CD14-positive monocyte (primary cell): ENCODE results near the gene CTTNBP2. TPM values are rescaled to one million over a fixed set of nuclear protein-coding genes. Genes with fewer than 3 reads are reported as not detected.

Source experiments
- DNase-seq, 3 donors: peaks; one replicate each; pipeline ENCODE4 v3.0.0-alpha.2; 2011 to 2022
- H2AFZ ChIP-seq: 2 replicates; pipeline ENCODE4 v1.6.0; 2012; ENCODE audit warnings: mild to moderate bottlenecking, low read depth, low read length, inconsistent platforms; ENCODE audit not compliant: insufficient read depth, poor library complexity, severe bottlenecking
- H3K27ac ChIP-seq, 2 donors: 1 replicate in 1 of 2; 2 replicates in 1 of 2; pipeline ENCODE4 v1.5.1; 2012 to 2013; ENCODE audit warnings: low read length in 2 of 2, control low read depth in 1 of 2, inconsistent platforms in 1 of 2, low read depth in 1 of 2, mild to moderate bottlenecking in 1 of 2
- H3K27me3 ChIP-seq, 2 donors: one replicate each; pipeline versions ENCODE4 v1.6.0 to v1.6.1; 2011 to 2013; ENCODE audit warnings: low read length in 2 of 2; ENCODE audit not compliant: control insufficient read depth in 2 of 2, insufficient read depth in 2 of 2
- H3K36me3 ChIP-seq, 2 donors: replicated peaks in 1 of 2; 1 replicate in 1 of 2; 2 replicates in 1 of 2; pipeline versions ENCODE4 v1.5.1 to v1.6.1; 2012 to 2013; ENCODE audit warnings: low read length in 2 of 2, control low read depth in 1 of 2, inconsistent platforms in 1 of 2, mild to moderate bottlenecking in 1 of 2; ENCODE audit not compliant: insufficient read depth in 2 of 2, control insufficient read depth in 1 of 2
- H3K4me1 ChIP-seq, 2 donors: 1 replicate in 1 of 2; 2 replicates in 1 of 2; pipeline versions ENCODE4 v1.5.1 to v1.6.1; 2012 to 2013; ENCODE audit warnings: low read length in 2 of 2, control low read depth in 1 of 2, inconsistent platforms in 1 of 2, mild to moderate bottlenecking in 1 of 2, moderate library complexity in 1 of 2; ENCODE audit not compliant: insufficient read depth in 2 of 2, control insufficient read depth in 1 of 2
- H3K4me2 ChIP-seq: replicated peaks from 2 replicates; pipeline ENCODE3; 2012; ENCODE audit warnings: low read length, moderate library complexity, mild to moderate bottlenecking; ENCODE audit not compliant: poor library complexity, severe bottlenecking; ENCODE audit errors: extremely low read depth
- H3K4me3 ChIP-seq, 3 experiments: fragments of 200-600 bp in 1 of 3; sonication (generic) in 1 of 3; replicated peaks in 1 of 3; 1 replicate in 2 of 3; 2 replicates in 1 of 3; pipeline ENCODE4 v1.5.1; 2011 to 2013; ENCODE audit warnings: low read length in 3 of 3, mild to moderate bottlenecking in 3 of 3, control low read depth in 2 of 3, low read depth in 2 of 3, inconsistent platforms in 1 of 3, moderate library complexity in 1 of 3
- H3K79me2 ChIP-seq: 2 replicates; pipeline ENCODE4 v1.6.0; 2012; ENCODE audit warnings: mild to moderate bottlenecking, control low read depth, inconsistent platforms, low read length, moderate library complexity; ENCODE audit not compliant: insufficient read depth
- H3K9ac ChIP-seq: 2 replicates; pipeline ENCODE4 v1.6.0; 2017; ENCODE audit warnings: low read length, mild to moderate bottlenecking; ENCODE audit not compliant: insufficient read depth, poor library complexity, severe bottlenecking
- H3K9me3 ChIP-seq, 2 donors: replicated peaks in 1 of 2; 1 replicate in 1 of 2; 2 replicates in 1 of 2; pipeline versions ENCODE4 v1.5.1 to v1.6.1; 2012 to 2013; ENCODE audit warnings: low read length in 2 of 2, control low read depth in 1 of 2; ENCODE audit not compliant: control insufficient read depth in 1 of 2, insufficient read depth in 1 of 2
- H4K20me1 ChIP-seq: 2 replicates; pipeline ENCODE4 v1.6.0; 2012; ENCODE audit warnings: mild to moderate bottlenecking, low read length, control low read depth, moderate library complexity; ENCODE audit not compliant: insufficient read depth
- H3K27ac Mint-ChIP-seq, 7 donors: one replicate each; pipeline ENCODE4 v1.8.0; 2020; ENCODE audit warnings: mild to moderate bottlenecking in 7 of 7, mixed read lengths in 7 of 7, moderate library complexity in 6 of 7, inconsistent platforms in 2 of 7
- H3K27me3 Mint-ChIP-seq, 3 donors: one replicate each; pipeline ENCODE4 v1.8.0; 2021 to 2022; ENCODE audit warnings: low read depth in 3 of 3, mild to moderate bottlenecking in 3 of 3, mixed read lengths in 3 of 3, moderate library complexity in 3 of 3, inconsistent platforms in 1 of 3
- H3K36me3 Mint-ChIP-seq, 2 donors: one replicate each; pipeline ENCODE4 v1.8.0; 2020; ENCODE audit warnings: mixed read lengths in 2 of 2, inconsistent platforms in 1 of 2, mild to moderate bottlenecking in 1 of 2
- H3K4me1 Mint-ChIP-seq: one replicate; pipeline ENCODE4 v1.8.0; 2020; ENCODE audit warnings: mild to moderate bottlenecking, mixed read lengths
- H3K4me3 Mint-ChIP-seq, 2 donors: one replicate each; pipeline ENCODE4 v1.8.0; 2020; ENCODE audit warnings: mild to moderate bottlenecking in 2 of 2, mixed read lengths in 2 of 2, moderate library complexity in 1 of 2
- H3K9me3 Mint-ChIP-seq, 7 donors: one replicate each; pipeline ENCODE4 v1.8.0; 2020 to 2022; ENCODE audit warnings: mixed read lengths in 7 of 7, mild to moderate bottlenecking in 6 of 7, moderate library complexity in 6 of 7, inconsistent platforms in 2 of 7
- CTCF ChIP-seq: fragments of 200-600 bp; IDR thresholded peaks from one replicate; pipeline ENCODE4 v1.8.0; 2022; ENCODE audit warnings: antibody characterized with exemption, mild to moderate bottlenecking
- WGBS: methylation state at CpG from one replicate; pipeline ENCODE4 v1.1.5; 2013; ENCODE audit warnings: missing lambda C conversion rate; ENCODE audit not compliant: insufficient coverage; 5-methylcytosine and 5-hydroxymethylcytosine counted together
- intact Hi-C, 2 donors: fragments of 100-400 bp; cut with micrococcal nuclease; formaldehyde crosslinking; loops; one replicate each; pipeline versions ENCODE4 v1.15.0 to v1.15.1; 2023
- polyA plus RNA-seq, 3 donors: library from polyadenylated mRNA; depleted of rRNA in 1 of 3; unstranded in 2 of 3; stranded (reverse) in 1 of 3; fragments of 300-500 nt in 2 of 3; fragments of >200 nt in 1 of 3; fragmentation: Illumina TruSeq in 2 of 3; gene quantifications; 1 replicate in 2 of 3; 2 replicates in 1 of 3; pipeline ENCODE4 v1.2.3, GENCODE V29; 2012 to 2021

Gene CTTNBP2
- polyA plus RNA-seq, 3 donors, result 0.38 to 1.4 TPM; not detected in 1

DNA sequence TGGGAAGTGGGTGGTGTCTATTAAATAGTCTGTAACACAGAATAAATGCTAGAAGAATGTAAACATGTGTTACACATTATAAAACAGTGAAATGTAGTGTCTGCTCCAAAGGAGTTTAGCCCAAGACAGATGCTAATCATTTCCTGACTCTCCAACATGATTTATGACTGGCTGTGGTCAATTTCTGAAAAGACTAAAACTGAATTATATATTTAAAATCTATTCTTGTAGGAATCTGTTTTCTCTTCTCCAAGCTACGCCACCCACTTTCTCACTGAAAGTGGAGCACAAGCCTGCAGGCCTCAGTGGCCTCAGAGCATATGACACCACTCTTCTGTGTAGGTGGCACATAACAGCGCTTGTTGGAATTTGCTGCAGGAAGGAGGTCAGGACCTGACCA, 44.4 kb downstream of the CTTNBP2 start:
- Histone ChIP-seq H3K4me3 (no peak overlapping the region), H3K27me3 (no peaks in the 10 kb centered on the region), H3K9ac (no peak overlapping the region), H3K27ac (no peak overlapping the region), H3K9me3 (no peaks in the 10 kb centered on the region), H3K79me2 (no peaks in the 10 kb centered on the region), H3K36me3 (no peaks in the 10 kb centered on the region), H3K4me2 (no peak overlapping the region), H3K4me1 (peaks cover 0 to 4% of the 10 kb centered on the region in 2 donors), H4K20me1 (no peaks in the 10 kb centered on the region), H2AFZ (no peak overlapping the region)
- Mint-ChIP-seq H3K4me1 (no peaks in the 10 kb centered on the region), H3K27me3 (peaks cover 1 to 3% (median 2%) of the 10 kb centered on the region in 3 donors), H3K27ac (no peak overlapping the region), H3K4me3 (no peak overlapping the region), H3K36me3 (no peaks in the 10 kb centered on the region), H3K9me3 (peaks cover 0 to 8% (median 0%) of the 10 kb centered on the region in 7 donors)
- 80% methylated on average over 1 of the region's 2 CpGs for WGBS
- intact Hi-C loops, result no loop called here
- no peak for TF ChIP-seq CTCF
- DNase-seq, result no peak

DNA sequence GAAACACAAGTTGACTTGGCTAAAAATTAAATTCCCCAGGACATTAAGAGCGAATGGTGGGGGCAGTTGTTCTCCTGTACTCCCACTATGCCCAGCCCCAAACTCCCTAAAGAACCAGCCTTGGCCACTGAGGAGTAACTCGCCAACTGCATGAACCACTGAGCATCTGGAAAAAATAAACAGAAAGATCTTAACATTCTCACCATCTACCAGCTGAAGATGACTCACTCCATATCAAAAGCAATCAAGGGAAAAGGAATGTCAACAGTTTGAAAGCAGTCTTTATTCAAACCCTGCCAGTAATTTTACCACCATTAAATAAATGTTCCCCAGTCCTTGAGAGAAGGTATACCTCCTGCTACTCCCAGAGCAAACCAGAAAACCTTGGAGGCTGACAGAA, 45.4 kb downstream of the CTTNBP2 start:
- no peak for DNase-seq
- Histone ChIP-seq H3K27ac (no peak overlapping the region), H3K4me3 (no peak overlapping the region), H4K20me1 (no peaks in the 10 kb centered on the region), H3K4me2 (no peak overlapping the region), H3K4me1 (peaks cover 0 to 4% of the 10 kb centered on the region in 2 donors), H3K9ac (no peak overlapping the region), H3K79me2 (no peaks in the 10 kb centered on the region), H3K36me3 (no peaks in the 10 kb centered on the region), H3K27me3 (no peaks in the 10 kb centered on the region), H2AFZ (no peak overlapping the region), H3K9me3 (no peaks in the 10 kb centered on the region)
- Mint-ChIP-seq H3K4me1 (no peaks in the 10 kb centered on the region), H3K9me3 (peaks cover 0 to 7% (median 0%) of the 10 kb centered on the region in 7 donors), H3K27me3 (peaks cover 1 to 3% (median 2%) of the 10 kb centered on the region in 3 donors), H3K4me3 (no peak overlapping the region), H3K36me3 (no peaks in the 10 kb centered on the region), H3K27ac (no peak overlapping the region)
- 50% methylated on average over 2 of the region's 2 CpGs for WGBS
- intact Hi-C loops, result no loop called here
- no peak for TF ChIP-seq CTCF
